HG03039 (cell line): ENCODE data around the gene NBEA.
"Not testable (repeated sequence)": the region's sequence is repeated elsewhere in the genome, so short reads cannot be mapped to it uniquely, and the experiment has no call there.

Experiments
- ATAC-seq: cut with Tn5 transposase; IDR thresholded peaks from one replicate; pipeline ENCODE4 v1.9.1; 2021; ENCODE audit warnings: mild to moderate bottlenecking, moderate library complexity; ENCODE audit not compliant: unreplicated experiment

NBEA gene

DNA sequence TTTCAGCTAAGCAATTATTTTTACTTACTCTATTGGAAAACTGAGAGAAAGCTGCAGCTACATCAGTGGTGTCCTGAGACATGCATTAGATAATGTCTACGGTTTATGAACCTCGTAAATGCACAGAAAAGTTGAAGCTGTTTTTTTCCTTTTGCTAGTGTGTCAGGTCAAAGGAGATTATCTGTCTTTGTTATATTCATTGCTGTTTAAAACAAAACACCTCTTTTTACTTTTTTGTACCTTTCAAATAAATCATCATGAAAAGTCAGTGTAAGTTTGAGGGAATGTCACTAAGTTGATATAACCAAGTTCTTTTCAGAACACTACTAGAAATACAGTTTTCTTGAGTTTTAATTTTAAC, 2.2 kb downstream of the NBEA start:
- ATAC-seq: no peak

DNA sequence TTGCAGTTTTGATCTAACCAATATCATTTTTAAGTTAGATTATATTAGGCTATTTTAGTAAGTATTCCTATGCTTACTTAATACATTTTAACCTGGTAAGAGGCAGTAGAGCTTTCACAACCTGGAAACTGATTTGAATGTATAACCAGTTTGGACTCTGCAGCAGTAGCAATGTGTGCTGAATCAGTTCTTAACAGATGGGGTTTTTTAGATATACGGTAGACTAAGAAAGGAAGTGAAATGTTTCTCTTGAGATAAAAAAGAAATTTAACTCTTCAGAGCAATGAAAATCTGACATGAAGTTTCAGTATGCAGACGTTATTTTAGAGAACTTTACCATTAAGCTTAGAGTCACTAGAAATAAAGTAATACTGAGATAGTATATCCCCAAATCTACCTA, 2.7 kb downstream of the NBEA start:
- ATAC-seq: no peak

DNA sequence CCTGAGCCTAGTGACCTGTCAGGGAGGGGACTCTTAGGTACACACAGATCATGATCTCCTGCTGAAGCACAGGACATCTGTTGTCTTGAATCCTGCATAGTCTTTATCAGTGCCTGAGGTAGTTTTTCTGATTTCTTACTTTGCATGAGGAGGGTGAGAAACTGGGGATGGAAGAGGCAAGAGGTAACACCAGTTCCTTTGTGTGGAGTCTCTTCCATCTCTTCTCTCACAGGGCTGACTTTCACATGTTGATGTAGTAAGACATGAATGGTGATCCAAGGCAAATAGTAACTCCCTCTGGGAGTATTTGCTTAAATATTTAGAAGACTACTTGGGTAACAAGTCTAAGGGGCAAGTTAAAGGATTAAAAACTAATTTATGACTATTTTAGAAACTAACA, 9.5 kb downstream of the NBEA start:
- no peak for ATAC-seq

DNA sequence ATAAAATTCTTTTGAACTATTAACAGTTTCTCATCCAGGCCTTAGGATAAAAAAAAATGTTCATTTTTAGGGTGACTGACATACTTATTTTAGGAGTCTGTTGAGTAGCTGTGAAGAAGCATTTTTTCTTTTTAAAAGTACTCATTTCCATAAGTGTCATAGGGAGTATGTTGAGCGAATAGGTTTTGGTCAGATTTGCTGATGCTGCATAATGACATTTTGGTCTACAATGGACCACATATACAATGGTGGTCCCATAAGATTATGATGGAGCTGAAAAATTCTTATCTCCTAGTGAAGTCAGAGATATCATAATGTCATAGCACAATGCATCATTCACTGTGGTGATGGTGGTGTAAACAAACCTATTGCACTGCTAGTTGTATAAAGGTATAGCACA, 17.4 kb downstream of the NBEA start:
- no peak for ATAC-seq

DNA sequence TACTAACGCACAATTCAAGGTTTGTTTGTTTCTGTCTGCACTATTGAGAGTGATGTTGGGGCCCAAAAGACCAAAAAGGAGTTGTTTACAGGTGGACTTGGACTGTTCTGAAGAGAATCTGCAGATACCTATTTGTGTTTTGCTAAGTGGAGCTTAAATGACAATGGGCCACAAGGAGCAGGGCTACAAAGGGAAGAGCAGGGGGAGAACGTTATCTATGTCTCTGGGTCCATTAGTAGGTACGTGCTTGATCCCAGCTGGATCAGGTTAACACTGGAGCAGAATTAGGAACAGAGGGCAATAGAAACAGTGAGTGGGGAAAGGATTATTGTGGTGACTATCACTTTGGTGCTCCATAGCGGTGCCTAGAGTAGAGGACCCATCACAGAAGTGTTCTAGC, 22.5 kb downstream of the NBEA start:
- no peak for ATAC-seq

DNA sequence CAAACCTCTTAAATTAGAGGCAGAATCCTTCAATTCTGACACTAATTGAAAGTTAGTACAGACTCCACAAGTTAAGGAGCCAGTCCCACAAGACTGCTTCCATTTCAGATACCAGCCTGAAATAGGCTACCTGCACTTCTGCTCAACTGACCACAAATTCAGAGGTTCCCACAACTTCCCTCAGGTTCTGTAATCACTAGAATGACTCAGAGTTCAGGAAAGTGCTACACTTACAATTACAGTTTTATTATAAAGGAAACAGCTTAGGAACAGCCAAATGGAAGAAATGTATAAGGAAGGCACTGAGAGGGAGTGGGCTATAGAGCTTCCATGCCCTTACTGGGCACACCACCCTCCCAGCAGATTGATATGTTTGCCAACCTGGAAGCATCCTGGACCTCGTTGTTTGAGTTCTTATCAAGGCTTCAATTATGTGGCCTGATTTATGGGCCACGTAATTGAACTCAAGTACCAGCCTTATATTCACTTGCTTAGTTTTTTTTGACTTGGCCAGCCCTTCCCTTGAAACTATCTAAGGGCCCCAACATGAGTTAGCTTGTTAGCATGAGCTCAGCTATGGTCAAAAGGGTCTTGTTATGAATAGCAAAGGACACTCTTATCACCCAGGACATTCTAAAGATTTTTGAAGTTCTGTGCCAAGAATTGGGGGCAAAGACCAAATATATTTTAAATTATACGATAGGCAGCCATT, 25.9 kb downstream of the NBEA start:
- ATAC-seq: no peak

DNA sequence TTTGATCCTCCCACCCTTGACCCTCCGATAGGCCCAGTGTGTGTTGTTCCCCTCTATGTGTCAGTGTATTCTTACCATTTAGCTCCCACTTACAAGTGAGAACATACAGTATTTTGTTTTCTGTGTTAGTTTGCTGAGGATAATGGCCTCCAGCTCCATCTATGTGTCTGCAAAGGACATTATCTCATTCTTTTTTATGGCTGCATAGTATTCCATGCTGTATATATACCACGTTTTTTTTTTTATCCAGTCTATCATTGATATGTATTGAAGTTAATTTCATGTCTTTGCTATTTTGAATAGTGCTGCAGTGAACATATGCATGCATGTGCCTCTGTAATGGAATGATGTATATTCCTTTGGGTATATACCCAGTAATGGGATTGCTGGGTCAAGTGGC, 27.5 kb downstream of the NBEA start:
- not testable (repeated sequence) for ATAC-seq

DNA sequence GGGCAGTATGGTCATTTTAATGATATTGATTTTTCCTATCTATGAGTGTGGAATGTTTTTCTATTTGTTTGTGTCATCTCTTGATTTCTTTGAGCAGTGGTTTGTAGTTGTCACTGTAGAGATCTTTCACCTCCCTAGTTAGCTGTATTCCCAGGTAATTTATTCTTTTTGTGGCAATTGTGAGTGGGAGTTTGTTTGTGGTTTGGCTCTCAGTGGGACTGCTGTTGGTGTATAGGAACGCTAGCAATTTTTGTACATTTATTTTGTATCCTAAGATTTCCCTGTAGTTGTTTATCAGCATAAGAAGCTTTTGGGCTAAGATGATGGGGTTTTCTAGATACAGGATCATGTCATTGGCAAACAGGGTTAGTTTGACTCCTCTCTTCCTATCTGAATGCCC, 28.9 kb downstream of the NBEA start:
- no peak for ATAC-seq

DNA sequence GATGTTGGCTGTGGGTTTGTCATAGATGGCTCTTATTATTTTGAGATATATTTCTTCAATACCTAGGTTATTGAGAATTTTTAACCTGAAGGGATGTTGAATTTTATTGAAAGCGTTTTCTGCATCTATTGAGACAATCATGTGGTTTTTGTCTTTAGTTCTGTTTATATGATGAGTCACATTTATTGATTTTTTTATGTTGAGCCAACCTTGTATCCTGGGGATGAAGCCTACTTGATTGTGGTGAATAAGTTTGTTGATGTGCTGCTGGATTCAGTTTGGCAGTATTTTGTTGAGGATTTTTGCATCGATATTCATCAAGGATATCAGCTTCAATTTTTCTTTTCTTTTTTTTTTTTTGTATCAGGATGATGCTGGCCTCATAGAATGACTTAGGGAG, 29.4 kb downstream of the NBEA start:
- no peak for ATAC-seq

DNA sequence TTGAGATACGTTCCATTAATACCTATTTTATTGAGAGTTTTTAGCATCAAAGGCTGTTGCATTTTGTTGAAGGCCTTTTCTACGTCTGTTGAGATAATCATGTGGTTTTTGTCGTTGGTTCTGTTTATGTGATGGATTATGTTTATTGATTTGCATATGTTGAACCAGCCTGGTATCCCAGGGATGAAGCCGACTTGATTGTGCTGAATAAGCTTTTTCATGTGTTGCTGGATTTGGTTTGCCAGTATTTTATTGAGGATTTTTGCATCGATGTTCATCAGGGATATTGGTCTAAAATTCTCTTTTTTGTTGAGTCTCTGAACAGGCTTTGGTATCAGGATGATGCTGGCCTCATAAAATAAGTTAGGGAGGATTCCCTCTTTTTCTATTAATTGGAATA, 43.1 kb downstream of the NBEA start:
- not testable (repeated sequence) for ATAC-seq

DNA sequence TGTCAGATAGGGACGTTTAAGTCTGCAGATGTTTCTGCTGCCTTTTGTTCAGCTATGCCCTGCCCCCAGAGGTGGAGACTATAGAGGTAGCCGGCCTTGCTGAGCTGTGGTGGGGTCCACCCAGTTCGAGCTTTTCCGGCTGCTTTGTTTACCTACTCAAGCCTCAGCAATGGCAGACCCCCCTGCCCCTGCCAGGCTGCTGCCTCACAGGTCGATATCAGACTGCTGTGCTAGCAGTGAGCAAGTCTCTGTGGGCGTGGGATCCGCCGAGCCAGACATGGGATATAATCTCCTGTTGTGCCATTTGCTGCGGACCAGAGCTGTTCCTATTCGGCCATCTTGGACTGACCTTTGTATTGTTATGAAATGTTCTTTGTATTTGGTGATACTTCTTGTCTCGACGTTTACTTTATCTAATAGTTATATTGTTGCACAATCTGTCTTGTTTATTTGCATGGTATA, 46.3 kb downstream of the NBEA start:
- no peak for ATAC-seq

DNA sequence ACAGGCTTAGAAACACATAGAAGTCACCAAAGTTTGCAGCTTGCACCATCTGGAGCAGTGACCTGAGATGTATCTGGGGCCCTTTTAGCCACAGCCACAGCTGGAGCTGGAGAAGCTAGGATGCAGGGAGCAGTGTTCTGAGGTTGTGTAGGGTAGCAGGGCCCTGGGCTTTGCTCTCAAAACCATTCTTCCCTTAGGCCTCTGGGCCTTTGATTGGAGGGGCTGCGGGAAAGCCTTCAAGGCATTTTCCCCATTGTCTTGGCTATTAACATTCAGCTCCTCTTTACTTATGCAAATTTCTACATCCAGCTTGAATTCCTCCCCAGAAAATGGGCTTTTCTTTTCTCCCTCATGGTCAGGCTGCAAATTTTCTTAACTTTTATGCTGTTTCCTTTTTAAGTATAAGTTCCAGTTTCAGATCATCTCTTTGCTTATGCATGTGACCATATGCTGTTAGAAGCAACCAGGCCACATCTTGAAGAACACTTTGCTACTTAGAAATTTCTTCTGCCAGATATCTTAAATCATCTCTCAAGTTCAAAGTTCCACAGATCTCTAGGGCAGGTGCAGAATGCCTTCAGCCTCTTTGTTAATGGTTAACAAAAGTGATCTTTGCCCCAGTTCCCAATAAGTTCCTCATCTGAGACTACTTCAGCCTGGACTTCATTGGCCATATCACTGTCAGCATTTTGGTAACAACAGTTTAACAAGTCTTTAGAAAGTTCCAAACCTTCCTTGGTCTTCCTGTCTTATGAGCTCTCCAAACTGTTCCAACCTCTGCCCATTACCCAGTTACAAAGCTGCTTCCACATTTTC, 48.5 kb downstream of the NBEA start:
- no peak for ATAC-seq

DNA sequence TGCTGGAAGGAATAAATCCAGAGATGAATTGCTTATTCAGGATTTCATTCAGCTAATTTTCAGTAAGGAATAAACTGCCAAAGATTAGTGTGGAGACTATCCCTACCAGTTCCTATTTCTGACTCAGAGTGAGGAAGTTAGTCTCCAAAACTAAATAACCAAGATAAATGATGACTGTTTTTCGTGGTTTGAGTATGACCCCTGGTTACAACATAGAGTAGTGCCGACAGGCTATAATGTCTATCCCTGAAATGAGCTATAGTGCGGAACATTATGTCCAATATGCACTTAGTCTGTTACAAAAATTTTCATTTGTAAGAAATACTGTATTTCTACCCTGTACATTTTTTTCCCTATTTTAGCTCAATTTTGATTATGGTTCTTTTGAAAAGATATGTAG, 51.4 kb downstream of the NBEA start:
- ATAC-seq: no peak

DNA sequence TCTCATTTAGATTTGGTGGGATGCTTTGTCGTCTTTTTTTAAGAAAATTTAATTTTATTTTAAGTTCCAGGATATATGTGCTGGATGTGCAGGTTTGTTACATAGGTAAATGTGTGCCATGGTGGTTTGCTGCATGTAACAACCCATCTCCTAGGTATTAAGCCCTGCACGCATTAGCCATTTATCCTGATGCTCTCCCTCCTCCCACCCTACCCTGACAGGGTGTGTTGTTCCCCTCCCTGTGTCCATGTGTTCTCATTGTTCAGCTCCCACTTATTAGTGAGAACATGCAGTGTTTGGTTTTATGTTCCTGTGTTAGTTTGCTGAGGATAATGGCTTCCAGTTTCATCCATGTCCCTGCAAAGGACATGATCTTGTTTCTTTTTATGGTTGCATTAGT, 61.7 kb downstream of the NBEA start:
- not testable (repeated sequence) for ATAC-seq

DNA sequence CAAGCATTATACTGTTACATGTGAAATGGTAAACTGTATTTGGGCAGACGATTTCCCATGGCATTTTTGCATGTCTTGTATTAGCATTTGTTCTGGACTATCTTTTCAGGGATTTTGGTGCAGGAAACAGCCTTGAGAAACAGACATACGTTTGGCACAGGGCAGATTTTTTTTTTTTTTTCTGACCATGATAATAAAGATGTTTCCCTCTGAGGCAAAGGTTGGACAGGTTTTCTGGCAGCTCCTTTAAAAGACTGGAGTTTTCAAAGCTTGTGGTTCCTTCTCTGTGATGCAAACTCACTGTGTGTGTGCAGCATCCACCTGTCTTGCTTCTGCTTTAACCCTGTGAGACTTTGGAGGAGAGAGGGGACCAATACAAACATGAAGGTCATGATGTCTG, 63.0 kb downstream of the NBEA start:
- no peak for ATAC-seq

DNA sequence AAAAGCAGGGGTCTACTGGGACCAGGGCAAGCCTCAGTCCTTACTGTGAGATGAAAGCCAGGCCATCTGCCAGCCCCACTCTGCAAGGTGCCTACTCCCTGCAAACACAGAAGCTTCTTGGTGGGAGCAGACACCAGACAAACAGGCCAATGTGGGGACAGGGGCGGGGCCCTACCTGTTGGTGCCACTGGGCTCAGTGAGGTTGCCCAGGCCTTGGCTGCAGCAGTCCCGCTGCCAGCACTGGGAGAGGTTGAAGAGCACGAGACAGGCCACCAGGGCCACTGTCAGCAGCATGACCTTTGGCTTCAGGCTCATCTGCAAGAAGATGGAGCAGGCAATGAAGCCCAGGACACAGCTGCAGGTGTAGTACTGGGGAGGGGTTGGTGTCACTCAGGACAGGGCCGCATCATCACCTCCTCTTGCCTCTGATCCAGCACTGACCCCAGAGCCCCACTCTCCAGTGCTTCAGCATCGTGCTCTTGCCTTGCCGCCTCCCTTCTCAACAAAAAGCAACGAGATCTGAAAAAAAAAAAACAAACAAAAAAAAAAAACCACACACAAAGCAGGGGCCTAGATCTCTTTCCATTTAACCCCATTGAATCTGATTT, 72.6 kb downstream of the NBEA start:
- no peak for ATAC-seq

DNA sequence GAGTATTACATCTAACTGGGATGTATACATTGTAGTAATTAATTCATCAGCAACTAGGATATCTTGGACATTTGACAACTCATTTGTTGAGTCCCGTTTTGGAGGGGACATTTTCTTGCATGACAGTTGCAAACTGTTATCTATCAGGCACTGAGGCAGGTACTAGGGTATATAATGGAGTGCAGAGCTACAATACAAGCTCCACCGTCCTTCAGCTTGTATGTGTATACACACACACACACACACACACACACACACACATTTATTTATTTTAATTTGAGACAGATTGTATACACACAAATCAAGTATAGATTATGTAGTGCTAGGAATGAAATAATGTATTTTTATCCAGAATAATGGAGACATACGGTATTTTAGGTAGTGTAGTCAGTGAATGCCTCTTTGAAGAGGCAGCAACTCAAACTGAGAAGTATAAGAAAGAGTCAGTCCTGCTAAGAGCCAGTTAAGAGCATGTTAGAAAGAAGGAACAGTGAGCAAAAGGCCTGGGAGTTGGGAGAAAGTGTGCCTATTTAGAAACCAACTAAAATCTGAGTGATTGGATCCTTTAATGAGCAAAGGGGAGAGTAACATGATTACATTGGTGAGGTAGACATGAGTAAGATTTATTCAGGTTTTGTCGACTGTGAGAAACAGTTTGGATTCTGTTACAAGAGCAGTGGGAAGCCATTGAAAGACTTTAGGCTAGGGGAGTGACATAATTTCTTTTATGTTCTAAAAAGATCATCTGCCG, 74.5 kb downstream of the NBEA start:
- ATAC-seq: no peak

DNA sequence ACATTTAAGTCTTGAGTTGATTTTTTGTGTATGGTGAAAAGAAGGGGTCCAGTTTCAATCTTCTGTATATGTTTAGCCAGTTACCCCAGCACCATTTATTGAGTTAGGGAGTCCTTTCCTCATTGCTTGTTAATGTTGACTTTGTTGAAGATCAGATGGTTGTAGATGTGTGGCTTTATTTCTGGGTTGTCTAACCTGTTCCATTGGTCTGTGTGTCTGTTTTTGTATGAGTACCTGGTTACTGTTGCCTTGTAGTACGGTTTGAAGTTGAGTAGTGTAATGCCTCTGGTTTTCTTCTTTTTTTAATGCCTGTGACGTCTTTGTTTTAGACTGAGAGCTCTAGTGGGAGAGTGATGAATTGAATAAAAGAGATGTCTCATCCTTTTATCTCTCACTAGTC, 83.2 kb downstream of the NBEA start:
- no peak for ATAC-seq

DNA sequence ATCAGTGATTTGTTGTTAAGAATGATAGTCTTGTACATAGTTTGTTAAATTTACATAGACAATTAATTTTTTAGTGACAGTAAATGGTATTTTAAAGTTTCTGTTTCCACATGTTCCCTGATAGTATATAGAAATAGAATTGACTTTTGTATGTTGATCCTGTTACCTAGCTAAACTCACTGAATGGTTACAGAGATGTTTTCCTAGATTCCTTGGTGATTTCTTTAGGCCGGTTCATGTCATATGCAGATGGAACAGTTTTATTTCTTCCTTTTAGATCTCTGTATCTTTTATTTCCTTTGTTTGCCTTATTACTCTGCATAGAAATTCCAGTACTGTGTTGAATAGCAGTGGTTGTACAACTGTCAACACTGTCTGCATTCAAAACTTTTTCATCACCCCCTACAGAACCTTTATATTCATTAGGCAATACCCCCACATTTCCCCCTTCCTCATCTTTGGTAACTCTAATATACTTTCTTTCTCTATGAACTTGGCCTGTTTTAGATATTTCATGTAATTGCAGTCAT, 86.3 kb downstream of the NBEA start:
- no peak for ATAC-seq

DNA sequence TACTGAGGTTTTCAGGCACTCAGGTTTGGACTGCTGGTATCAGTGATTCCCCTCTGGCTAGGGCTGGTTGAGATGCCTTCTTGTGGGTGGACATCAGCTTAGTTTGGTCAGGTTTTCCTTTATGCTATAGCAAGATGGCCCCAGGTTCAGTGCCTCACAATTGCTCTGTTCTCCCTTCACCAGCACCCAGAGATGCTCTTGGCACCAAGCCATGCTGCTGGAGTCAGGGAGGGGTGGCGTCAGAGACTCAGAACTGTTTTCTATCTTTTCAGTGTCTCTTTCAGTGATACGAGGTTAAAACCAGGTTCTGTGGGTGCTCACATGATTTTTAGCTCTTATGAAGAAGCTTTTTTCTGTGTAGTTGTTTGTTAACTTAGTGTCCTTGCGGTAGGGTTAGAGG, 96.9 kb downstream of the NBEA start:
- no peak for ATAC-seq

DNA sequence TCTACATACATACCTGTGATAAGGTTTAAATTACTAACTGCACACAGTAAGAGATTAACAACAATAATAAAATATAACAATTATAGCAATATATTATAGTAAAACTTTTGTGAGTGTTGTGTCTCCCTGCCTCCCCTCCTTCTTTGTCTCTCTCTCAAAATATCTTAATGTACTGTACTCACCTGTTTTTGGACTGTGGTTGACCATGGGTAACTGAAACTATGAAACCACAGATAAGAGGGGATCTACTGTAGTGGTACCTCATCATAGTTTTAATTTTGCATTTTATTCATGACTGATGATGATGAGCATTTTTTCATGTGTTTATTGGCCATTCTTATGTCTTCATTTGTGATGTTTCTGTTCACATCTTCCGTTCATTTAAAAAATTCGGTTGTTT, 104.5 kb downstream of the NBEA start:
- no peak for ATAC-seq
